NCI-H526 treated with DMSO at 0.1 percent for 48 hours (cell line): ENCODE data around the gene TBC1D21.
A peak's percentile ranks its signal among the peaks of the same experiment; 100 is the strongest.

Experiments
- DNase-seq: peaks from one replicate; lab custom pipeline; 2025; lab: John Stamatoyannopoulos, UW

TBC1D21 gene

DNA sequence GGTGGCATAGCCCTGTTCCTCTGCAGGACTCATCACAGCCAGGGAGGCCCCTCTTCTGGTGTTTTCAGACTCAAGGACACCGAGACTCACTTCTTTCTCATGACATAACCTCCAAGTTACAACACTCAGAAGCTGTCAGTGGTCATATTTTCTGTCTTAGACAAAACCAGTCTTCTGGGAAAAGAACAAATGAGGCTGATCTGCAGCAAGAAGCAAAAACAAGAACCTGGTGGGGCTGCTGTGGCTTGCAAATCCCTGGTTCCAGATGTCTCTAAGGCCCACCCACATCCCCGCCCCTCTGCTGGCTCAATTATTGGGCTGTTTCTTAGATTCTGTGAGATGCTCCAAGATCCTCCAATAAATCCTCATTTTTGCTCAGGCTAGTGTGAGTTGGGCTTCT, 36.3 kb downstream of the TBC1D21 start:
- no peak for DNase-seq

DNA sequence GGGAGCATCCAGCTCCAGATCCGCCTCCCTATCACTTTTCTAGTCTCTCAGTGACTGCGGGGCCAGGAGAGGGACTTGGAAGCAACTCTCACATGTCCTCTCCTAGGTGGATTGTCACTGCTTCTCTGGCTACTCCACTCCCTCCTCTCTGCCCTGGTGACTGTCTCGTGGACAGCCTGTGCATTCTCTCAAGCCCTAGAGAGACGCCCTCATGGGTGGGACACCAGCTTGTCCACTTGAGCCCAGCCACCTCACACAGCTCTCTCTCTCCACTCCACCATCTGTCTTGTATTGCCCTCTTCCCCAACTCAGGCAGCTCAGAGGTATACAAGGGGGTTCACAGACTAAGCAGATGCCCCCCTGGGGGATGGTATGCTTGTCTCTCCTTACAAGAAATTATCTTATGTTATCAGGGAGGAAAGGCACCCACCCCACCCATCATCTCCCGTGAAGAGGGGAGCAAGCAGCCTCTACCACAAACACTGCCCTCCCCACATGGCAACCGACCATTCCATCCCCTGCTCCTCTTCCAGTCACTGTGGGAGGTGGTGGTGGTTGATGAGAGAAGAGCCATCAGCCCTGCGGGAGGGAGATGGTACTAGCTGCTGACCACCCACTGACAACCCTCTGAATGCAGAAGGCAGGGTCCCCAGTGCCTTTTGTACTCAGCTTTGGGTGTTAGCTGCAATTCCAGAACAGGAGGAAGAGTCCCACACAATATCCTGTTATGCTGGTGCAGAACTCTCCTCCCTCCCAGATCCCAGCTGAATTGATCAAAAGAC, 37.3 kb downstream of the TBC1D21 start:
- DNase-seq: no peak

DNA sequence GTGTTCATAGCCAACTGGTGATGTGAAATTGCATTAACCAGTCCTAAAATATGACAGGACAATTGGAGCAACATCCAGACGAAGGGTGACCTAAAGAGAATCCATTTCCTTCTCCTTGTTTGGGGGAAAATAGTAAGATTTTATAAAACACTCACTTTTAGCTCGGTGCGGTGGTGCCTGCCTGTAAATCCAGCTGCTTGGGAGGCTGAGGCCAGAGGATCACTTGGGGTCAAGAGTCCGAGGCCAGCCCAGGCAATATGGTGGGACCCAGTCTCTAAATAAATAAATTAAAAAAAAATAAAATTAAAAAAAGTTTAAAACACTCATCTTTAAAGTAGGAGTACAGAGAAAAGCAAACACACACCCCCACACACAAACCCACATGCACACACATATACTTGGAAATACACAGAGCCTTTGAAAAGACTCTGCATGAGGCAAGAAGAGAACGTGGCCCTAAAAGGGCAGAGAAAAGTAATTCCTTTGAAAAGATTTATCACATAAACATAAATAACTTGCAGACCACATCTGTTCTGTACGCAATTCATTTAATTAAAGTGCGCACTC, 38.7 kb downstream of the TBC1D21 start:
- no peak for DNase-seq

DNA sequence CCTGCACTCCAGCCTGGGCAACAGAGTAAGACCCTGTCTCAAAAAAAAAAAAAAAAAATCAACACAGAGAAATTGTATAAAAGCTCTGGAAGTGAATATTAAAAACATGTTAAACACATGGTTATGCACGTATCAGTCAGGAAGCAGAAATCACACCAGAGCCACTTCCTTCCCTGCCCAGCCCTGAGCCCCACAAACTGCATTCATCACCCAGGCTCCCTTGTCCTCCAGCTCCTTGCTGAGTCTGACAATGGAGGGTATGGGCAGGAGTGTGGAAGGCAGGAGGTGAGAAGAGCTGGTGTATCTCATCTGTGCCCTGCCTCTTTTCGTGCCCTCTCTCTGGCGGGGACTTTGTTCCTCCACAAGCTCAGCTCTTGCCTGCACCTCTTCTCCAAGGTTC, 40.8 kb downstream of the TBC1D21 start:
- DNase-seq: no peak

DNA sequence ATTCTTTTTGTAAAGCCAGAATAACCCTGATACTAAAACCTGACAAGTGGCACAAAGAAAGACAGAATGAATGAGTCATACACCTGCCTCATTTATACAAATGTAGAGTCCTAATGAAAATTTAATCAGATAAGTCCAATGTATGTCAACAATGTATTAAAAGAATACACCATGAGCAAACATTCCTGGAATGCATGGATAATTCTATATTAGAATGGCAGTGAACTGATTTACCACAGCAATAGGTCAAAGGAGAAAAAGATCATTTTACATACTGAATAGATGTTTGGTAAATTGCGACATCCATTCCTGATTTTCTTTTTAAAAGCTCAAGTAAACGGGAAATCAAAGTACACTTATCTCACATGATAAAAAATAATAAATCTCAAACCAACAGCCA, 41.7 kb downstream of the TBC1D21 start:
- DNase-seq: peak; percentile 22

DNA sequence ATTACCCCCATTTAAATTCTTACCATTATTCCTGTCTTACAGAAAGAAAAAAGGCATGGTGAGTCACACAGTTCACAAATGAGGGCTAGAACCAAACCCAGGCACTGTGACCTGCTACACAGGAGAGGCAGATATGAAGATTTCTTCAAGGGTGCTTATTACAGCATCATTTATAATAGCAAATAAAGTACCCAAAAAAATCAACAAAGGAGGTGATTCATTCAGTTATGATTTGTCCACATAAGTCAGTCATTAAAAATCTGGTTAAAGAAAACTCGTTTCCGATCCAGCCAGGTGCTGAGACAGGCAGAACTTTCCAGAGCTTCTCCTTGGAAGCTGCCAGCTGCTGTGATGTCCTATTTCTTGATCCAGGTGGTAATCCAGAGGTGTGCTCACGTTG, 45.4 kb downstream of the TBC1D21 start:
- DNase-seq: no peak

DNA sequence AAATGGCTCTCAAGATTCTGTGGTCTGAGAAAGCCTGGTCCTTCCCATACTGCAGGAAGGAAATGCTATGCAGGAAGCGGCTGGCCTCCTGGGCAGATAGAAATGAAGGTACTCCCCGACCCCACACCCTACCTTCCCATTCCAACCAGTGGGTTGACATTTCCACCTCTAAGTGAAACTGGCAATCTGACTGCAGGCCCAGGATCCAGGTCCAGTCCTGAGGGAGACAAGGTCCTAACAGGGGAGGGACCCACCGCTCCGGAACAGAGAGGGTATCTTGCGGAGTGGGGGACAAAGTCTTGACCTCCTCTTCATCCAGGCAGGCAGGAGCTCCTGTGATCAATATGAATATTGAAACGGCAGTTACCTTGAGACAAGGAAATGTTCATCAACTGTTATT, 46.3 kb downstream of the TBC1D21 start:
- no peak for DNase-seq

DNA sequence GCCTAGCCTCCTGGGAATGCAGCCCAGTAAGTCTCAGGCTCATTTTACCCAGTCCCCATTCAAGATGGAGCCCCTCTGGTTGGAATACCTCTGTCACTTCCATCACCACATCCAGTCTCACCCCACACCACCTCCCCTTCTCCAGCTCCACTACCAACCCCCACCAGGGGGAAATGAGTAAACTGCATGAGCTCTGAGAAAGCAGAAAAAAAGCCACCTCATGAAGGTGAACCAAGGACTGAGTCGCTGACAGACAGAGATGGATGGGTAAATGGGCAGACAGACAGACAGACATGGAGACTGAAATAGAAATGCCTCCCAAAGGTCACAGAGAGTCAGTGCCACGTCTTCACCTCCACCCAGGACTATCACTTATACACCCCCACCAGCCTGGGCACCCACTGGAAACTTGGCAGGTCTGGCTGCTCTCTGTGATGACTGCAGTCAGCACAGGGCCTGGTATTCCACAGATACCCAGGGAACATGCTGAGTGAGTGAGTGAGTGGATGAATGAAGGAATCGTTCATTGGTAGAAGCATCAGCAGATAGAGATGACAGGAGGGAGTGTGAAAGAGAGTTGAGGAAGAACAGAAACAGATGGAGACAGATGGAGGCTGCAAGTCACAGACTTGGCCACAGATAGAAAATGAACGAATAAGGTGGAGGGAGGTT, 48.0 kb downstream of the TBC1D21 start:
- DNase-seq: no peak

DNA sequence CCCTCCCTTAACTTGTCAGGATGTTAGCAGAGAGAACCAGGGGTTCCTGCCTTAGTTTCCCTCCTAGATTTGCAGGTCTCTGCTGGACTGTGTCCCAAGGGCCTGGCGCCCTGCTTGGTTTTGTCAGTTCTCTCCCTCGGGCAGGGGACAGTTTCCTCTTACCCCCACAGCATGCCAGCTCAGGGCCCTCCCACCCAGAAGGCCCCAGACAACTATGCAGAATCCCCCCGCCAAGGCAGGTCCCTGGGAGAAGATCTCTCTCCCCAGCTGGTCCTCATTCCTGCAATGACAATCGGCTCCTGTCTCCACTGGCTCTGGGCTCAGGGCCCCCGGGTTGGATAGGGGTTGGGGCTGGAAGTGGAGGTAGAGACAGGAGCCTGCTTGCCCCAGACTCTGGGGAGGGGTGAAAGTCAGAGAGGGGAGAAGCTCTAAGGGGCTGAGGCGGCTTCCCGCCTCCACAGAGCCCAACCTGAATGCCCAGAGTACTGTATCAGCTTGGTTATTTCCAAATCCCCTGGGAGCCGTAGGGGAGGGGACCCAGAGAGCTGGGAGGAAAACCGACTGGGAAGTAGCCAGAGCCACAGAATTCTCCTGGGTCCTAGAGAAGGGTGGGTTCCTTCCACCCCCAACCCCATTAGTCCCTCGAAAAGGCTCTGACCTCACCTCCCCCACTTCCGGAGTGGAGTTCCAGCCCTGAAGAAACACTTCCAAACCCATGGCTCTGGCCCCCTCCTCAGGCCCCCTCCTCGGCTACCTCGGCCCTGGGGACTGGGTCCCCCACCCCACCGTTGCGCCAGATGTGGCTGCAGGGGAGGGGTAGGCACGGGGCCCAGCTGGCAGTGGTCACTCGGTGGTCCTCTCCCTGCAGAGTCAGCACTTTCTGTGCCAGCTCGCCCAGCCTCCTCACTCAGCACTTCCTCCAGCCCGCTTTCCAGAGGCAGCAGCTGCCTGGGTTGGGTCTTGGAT, 49.1 kb downstream of the TBC1D21 start:
- DNase-seq: peak; percentile 87

DNA sequence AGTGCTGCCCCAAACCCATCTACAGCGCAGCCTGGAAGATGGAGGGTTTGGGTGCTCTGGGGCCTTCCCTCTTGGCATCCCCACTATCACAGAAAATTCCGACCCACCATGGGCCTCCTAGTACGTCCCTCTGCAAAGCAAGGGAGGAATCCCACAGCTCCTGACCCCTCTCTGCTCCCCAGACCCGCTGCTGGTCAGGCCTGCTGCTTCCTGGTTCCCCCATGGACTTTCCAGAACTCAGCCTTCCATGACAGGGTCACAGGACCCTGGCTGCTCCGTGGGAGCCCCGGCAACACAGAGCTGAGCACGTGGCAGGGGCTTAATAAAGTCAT, 49.8 kb downstream of the TBC1D21 start:
- no peak for DNase-seq

DNA sequence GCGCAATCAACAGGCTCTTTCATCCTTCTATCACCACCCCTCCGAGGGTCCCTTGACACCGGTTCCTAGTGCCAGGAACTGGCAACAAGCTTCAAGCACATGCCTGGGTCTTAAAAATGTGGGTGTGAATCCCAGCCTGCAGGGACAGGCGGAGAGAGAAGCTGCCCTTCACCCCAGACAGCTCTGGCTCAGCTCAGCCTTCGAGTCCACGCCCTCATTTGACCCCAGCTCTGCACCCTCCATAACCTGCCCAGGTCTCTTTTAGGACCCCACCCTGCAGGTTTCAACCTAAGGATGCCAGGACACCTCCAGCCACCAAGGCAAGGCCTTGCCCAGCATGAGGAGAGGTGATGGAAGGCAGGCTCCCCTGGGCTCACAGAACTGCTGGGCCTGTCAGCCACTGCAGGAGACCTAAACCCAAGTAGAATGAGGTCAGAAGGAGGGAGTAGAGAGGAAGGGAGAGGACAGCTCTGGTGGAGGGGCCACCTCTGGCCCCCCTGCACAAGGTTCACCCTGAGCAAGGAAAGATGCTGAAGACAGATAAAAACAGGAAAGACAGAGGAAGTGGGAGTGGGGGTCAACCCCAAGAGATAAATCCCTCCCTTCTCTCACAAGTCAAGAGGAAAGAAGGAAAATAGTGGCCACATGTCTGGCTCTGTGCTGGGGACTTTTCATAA, 50.3 kb downstream of the TBC1D21 start:
- DNase-seq: no peak

DNA sequence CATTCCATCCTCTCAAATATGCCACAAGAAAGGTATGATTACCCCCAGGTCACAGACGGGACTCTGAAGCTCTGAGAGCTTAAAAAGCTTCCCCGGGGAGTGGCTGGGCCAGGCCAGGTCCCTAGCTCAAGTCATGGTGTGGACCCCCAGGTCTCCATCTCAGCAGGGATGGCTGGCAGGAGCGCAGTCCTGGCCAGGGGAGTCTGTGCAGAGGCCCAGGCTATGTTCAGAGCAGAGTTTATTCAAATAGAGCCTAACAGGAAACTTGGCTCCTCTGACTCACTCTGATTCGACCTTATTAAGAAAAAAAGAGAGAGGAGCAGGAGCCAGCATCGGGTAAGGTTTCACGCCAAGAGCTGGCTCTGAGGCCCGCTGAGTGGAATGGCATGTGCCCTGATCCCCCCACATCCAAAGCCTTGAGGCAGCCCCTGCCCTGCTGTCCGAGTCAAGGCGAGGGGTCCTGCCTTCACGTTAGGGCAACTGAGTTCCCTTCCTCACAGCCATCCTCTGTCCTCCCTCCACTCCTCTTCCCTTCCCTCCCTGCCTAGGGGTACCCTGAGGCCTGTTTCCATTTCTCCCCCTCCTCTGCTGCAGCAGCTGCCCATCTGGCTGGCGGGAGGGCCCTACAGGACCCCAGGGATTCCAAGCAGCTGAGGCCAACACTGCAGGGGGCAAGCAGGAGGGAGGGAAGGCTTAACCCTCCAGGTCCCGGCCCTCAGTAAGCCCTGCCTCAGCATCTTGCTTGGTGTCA, 51.0 kb downstream of the TBC1D21 start:
- DNase-seq: no peak

DNA sequence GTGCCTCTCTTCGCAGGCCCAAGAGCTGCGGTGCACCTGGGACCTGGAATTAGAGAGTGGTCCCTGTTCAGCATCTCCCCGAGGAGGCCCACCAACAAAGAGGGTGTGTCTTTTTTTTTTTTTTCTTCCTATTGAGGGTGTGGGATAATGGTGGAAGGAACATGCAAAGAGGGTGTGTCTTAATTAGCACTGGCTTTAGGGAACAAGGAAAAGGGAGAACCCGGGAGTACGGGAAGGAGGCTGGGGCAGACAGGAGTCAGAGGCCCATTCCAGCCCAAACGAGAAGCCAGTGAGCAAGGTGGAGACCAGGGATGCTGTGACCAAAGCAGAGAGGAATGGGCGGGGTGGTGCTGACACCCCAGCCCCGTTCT, 52.5 kb downstream of the TBC1D21 start:
- no peak for DNase-seq

DNA sequence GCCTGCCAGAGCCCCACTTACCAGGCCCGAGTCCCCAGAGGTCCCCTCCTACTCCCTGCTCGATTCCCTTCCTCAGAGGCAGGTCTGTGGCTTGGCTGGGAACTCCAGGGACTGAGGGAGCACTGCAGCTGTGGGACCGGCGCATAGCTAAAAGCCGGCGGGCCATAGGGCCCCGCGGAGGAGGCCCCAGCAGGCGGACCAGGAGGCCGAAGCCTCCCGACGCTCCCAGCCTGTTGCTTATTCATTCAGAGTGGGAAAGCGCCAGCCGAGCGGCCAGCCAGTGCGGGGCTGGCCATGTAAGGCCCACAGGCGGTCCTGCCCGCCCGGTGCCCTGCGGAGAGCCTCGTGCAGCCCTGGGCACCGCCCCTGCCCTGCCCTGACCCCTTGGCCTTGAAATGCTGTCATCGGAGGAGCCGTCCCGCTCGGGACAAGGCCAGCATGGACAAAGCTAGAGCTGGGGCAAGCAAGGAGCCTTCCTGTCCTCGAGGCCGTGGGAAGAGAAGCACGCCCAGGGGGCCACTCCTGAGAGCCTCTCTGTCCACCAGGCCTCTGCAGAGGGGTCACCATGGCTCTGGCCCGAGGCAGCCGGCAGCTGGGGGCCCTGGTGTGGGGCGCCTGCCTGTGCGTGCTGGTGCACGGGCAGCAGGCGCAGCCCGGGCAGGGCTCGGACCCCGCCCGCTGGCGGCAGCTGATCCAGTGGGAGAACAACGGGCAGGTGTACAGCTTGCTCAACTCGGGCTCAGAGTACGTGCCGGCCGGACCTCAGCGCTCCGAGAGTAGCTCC, 53.0 kb downstream of the TBC1D21 start, which contains the start of gene LOXL1:
Gene LOXL1 (plus strand): TSS at position 244 of the 784 bp plus-strand sequence. CDS start 322 bp downstream, at position 566.
- peak; percentile 66 for DNase-seq

DNA sequence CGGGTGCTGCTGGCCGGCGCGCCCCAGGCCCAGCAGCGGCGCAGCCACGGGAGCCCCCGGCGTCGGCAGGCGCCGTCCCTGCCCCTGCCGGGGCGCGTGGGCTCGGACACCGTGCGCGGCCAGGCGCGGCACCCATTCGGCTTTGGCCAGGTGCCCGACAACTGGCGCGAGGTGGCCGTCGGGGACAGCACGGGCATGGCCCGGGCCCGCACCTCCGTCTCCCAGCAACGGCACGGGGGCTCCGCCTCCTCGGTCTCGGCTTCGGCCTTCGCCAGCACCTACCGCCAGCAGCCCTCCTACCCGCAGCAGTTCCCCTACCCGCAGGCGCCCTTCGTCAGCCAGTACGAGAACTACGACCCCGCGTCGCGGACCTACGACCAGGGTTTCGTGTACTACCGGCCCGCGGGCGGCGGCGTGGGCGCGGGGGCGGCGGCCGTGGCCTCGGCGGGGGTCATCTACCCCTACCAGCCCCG, 53.7 kb downstream of the TBC1D21 start:
- DNase-seq: peak; percentile 24

DNA sequence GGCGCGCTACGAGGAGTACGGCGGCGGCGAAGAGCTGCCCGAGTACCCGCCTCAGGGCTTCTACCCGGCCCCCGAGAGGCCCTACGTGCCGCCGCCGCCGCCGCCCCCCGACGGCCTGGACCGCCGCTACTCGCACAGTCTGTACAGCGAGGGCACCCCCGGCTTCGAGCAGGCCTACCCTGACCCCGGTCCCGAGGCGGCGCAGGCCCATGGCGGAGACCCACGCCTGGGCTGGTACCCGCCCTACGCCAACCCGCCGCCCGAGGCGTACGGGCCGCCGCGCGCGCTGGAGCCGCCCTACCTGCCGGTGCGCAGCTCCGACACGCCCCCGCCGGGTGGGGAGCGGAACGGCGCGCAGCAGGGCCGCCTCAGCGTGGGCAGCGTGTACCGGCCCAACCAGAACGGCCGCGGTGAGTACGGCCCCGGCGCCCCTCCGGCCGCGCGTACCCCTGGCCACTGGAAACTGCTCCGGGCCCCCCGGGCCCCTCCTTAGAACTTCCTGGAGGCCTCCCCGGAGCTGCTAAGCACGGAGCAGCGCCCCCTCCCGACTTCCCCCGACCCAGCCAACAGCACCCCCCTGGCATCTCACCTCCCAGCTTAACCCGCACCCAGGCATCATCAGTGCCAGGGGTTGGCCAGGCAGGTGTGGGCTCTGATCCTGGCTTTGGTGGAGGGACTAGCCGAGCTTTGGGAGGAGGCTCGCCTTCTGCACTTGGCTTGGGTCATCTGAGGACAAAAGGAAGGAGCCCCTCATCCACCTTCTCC, 54.3 kb downstream of the TBC1D21 start:
- DNase-seq: peak; percentile 46

DNA sequence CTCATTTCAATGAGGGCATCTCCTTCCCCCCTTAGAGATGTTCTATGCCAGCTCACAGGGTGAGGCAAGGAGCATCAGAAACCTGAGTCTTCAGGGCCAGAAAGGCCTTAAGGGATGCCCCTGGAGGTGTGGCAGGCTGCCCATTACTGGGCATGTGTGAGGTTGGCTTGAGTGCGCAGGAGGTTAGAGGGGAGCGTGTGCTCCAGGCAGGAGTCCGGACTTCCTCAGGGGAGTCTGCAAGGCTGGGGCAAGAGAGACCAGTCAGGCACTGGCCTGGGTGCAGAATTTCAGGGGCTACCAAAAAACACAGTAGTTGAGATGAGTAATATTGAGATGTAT, 54.8 kb downstream of the TBC1D21 start:
- DNase-seq: no peak

DNA sequence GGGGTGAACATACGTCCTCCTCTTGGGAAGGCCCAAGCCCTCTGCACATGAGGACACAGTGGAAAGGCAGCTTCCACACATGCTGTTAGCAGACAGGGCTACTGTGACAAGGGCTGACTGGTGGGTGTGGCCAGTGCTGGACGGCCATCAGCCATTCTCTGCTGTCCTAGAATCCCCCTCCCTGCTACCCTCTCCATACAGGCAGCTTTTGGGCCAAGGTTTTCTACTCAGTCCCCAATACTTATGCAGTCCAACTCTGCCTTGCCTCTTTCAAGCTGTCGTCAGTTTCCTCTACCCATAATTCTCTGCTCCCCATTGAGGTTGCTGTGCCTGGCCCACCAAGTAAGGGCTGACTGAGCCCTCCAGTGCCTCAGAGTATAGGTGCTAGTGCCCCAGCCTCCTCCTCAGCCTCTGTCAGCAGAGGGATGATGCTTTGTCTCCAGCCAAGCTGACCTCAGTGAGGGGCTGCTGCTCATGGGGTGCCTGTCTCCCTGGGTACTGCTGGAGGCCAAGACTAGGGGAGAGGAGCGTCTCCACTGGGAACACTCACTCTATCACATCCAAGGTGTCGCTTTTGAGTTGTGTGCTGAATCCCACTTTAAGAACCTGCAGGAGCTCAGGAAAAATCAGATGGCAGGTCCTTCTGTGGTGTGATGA, 55.7 kb downstream of the TBC1D21 start:
- no peak for DNase-seq

DNA sequence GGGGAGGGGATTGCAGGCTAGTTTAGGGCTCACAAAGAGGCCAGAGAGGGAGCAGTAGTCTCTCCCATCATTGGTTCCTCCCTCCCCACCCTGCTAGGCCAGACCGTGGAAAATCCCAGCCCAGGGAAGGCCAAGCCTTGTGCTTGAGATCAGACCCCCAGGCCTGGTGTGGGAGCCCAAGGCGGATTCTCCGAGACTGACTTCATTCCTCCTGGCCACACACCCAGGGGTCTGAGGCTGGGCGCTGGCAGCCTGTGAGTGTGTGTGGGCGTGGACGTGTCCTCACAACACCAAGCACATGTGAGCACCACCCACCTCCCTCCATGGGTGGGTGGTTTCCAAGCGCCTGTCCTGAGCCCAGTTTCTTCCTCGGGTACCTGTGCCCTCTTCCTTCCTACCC, 57.0 kb downstream of the TBC1D21 start:
- DNase-seq: no peak
